Measurements from ENCODE around the gene SUN5.
A peak's percentile ranks its signal among the peaks of the same experiment; 100 is the strongest.
"Not testable (repeated sequence)": the region's sequence is repeated elsewhere in the genome, so short reads cannot be mapped to it uniquely, and the experiment has no call there.

The SUN5 gene

DNA sequence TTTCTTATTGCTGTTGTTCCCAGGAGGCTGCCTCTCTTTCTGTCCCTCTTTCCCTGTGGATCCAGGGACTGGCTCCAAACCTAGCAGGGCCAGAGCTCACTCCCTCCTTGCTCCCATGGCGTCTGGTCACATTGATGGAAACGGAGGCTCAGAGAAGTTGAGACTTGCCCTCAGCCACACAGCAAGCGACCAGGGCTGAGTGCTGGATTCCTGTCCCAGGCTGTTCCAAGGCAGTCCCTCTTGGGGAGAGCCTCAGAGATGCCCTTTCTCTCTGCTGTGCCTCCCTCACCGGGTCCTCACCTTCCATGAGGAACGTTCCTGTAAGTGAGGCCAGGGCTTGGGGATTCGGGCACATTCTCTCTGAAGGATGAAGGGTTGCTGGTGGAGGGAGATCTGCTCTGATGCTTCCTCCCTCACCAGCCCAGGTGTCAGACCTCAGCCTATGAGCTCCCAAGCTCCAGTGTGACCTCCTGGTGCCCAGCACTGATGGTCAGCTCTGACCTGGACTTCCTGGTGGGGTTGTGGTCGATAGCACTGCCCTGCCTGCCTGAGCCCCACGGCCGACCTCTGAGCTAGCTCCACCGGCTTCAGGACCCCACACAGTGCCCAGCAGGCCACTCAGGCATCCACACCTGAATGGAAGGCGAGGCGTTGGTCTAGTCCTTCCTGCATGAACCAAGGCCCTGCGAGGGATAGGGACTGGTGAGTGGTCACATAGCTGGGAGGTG lies 26.8 kb downstream of the SUN5 start:
- DNase-seq (ENCODE audit: low spot score), result peak; percentile 48

DNA sequence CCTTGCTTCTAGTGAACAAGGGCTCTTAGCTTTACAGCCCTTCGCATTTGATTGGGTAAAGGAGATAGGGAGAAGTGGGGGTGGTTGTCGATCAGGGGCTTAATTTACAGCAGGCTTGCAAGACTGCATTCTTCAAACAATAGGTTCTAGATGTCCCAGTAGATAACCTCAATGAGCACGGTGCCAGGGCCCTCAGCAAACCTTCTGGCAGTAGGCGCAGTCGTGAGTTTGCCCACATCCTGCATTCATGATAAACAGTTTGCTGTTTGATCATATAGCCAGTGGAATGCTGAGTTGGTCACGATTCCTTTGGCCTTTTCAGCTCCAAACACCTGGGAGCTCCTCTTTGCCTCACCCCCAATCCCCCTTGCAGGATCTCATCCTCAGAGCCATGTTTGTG lies 27.5 kb downstream of the SUN5 start:
- DNase-seq (ENCODE audit: low spot score), result peak; percentile 9

GRCh38 chr20:32975698-32976674 lies 28.2 kb downstream of the SUN5 start:
- DNase-seq (ENCODE audit: low spot score), result peak; percentile 58

DNA sequence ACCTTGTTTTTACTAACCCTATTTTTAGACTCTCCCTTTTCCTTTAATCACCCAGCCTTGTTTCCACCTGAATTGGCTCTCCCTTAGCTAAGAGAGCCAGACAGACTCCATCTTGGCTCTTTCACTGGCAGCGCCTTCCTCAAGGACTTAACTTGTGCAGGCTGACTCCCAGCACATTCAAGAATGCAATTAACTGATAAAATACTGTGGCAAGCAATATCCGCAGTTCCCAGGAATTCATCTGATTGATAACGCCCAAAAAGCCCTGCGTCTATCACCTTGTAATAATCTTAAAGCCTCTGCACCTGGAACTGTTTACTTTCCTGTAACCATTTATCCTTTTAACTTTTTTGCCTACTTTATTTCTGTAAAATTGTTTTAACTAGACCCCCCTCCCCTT lies 29.1 kb downstream of the SUN5 start:
- not testable (repeated sequence) for DNase-seq (ENCODE audit: low spot score)

- DNase-seq (ENCODE audit: low spot score), result not testable (repeated sequence)
These were observed 29.8 kb downstream of the SUN5 start for GRCh38 chr20:32974204-32975064.

- DNase-seq (ENCODE audit: low spot score), result no peak
These were observed 31.0 kb downstream of the SUN5 start for GRCh38 chr20:32973077-32973717.

DNA sequence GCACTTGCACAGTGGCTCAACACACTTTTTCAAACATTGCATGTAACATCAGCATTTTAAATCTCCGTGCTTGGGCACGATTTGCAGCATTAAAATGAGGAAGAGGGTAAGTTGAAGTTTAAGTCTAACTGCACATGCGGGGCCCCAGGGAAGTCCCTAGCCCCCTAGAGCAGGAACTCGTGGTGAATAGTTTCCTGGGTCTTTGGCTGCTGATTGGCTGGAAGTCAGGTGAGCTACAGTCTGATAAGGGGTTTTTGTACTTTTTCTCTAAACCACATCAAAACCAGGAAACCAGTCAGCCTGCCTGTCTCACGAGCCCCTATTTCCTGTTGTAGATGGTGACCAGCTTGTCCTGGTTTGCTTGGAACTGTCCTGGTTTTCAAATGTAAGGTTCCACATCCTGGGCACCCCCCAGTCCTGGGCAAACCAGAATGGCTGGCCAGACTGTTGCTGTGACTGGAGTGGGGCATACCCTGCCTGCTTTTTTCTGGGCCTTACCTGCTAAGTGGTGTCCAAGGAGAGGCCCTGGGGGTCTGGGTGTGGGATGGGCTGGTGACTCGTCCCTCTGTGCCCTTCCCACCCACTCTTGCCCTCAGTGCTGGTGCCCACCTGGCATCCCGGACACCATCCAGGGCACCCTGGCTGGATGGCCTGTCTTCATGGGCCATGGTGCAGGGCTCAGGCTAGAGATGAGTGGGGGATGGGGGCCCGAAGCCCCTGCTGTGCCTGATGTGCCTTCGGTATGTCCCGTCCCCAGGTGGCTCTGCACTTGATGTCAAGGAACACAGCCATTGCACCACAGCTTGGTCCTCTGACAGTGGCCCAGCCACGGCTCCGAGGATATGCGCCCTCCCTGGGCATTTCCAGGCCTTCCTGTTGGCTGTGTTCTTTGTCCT lies 31.8 kb downstream of the SUN5 start:
- no peak for DNase-seq (ENCODE audit: low spot score)

DNA sequence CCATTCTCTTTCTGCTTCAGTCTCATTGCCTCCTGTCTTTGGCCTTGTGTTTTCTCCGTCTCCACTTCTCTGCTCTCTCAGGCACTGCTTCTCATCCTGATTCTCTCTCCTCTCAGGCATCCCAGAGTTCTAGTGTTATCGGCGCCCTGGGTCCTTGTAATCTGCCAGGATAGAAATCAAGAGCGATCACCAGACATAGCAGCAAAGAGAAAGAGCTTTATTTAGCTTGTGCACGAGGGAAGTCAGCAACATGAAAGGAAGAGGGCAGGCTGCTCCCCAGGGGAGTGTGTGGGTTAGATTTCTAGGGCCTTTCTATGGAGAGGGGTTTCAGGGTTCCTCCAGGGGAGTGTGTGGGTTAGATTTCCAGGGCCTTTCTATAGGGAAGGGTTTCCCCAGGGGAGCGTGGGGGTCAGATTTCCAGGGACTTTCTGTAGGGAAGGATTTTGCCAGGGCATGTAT lies 32.5 kb downstream of the SUN5 start:
- no peak for DNase-seq (ENCODE audit: low spot score)

- no peak for DNase-seq (ENCODE audit: low spot score)
These were observed 33.3 kb downstream of the SUN5 start for GRCh38 chr20:32970973-32971300.

DNA sequence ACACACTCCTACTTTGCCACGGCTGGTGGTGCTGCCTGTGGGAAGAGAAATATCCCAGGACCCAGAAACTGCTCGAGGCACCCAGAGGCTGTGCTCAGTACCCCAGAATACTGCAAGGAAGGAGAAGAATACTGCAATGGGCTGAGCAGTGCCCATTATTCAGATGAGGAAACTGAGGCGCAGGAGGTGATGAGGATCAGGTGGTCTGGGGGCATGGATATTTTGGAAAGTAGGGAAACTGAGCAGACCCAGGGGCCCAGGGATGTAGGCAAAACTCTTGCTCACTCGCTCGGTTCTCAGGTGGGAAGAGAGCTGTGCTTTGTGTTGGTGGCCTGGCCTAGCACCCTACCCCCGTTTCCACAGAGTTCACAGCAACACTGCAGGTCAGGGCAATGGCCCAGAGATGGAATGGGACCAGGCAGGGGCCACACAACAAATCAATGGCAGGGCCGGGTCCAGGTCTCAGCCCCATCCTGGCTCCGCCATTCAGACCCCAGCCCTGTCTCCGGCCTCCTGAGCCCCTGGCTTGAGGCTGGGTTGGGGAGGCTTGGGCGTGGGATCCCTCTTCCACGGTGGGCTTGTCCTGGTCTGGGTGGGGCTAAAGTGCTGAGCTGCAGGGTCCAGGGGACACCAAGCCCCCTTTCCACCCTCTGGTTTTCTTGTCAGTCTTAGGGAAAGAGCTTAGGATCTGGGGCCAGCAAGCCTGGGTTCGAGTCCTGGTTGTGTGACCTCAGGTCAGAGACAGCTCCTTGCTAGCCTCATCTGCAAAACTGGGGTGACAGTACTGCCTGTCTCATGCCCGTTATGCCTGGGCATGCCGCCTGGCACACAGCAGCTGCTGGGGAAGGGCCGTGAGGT lies 33.9 kb downstream of the SUN5 start:
- no peak for DNase-seq (ENCODE audit: low spot score)

DNA sequence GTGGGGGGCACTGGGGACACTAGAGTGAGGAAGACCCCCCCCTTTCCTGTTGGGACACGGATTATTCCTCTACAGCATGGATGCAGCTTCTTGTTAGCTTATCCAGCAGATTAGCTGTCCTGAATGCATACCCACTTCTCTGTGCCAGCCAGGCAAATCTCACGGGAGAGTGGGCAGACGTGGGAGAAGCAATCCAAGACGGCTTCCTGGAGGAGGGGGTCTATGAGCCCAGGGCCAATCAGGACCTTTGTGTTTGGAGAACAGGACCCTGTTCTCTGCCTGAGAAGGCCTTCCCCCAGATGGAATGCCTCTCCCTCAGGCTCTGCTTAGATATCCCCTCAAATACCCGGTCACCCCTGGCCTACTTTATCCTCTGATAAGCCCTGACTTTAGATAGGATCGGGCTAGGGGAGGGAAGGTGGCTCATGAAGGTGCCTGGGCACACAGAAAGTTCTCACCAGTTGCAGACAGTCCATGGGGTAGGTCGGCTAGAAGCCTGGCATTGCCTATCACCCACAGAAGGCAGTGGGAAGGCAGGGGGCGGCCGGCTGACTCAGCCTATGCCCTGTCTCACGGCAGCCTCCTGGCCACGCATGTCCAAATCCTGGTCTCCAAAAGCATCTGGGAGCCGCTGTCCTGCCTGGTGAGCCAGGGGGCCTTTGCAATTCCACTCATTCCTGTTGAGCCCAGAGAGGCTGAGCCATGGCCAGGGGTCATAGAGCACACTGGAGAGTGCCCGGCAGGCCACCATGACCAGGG lies 34.7 kb downstream of the SUN5 start:
- DNase-seq (ENCODE audit: low spot score), result no peak

GRCh38 chr20:32968478-32969241 lies 35.6 kb downstream of the SUN5 start:
- no peak for DNase-seq (ENCODE audit: low spot score)

DNA sequence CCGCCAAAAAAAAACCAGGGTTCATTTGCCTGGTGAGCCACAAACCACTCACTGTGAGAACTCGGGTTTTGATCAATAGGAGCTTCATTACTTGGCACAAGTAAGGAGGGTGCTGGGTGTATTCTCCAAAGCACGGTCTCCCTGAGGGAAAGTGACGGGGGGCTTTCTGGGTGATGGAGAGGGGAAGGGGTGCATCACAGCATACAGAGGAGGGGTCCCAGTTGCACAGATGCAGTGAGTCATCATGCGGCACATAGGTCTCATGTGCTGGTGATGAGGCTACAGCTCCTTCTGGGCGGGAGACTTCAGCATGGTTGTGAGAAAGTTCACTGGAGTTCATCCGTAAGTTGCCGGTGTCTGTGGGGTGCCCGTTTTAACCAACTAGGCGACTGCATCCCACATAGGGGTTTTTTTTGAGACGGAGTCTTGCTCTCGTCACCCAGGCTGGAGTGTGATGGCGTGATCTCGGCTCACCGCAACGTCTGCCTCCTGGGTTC lies 36.2 kb downstream of the SUN5 start:
- no peak for DNase-seq (ENCODE audit: low spot score)

- DNase-seq (ENCODE audit: low spot score), result no peak
These were observed 37.1 kb downstream of the SUN5 start for GRCh38 chr20:32966881-32967781.

DNA sequence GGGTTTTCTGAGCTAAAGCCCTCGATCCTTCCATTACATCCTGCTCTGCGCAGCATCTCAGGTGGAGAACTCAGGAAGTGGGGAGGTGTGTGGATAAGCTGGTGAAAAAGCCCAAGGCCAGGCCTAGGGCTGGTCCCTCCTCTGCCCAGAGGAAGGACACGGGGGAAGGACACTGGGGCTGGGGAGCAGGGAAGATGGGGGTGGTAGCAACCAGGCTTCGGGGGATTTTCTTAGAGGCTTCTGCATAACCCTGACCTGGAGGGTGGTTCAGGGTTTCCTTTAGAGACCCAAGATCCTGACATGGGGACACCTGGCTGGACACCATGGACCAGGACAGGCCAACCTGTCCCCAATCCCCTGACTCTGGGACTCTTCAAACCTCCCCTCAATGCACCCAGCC lies 37.9 kb downstream of the SUN5 start:
- DNase-seq (ENCODE audit: low spot score), result no peak

GRCh38 chr20:32965581-32966373 lies 38.5 kb downstream of the SUN5 start:
- DNase-seq (ENCODE audit: low spot score), result no peak
